Loucy (cell line): ENCODE measurements around the gene RIPOR2.

Experiments used
- CTCF ChIP-seq: fragments of 200-600 bp; sonication (generic); conservative IDR thresholded peaks from 2 replicates; pipeline ENCODE4 v1.5.1; 2014; ENCODE audit warnings: mild to moderate bottlenecking, antibody characterized with exemption, low read length
- EZH2phosphoT487 ChIP-seq: fragments of 200-600 bp; IDR thresholded peaks from 2 replicates; pipeline ENCODE4 v1.6.1; 2018; ENCODE audit warnings: antibody characterized with exemption, mild to moderate bottlenecking, moderate library complexity, borderline replicate concordance

DNA sequence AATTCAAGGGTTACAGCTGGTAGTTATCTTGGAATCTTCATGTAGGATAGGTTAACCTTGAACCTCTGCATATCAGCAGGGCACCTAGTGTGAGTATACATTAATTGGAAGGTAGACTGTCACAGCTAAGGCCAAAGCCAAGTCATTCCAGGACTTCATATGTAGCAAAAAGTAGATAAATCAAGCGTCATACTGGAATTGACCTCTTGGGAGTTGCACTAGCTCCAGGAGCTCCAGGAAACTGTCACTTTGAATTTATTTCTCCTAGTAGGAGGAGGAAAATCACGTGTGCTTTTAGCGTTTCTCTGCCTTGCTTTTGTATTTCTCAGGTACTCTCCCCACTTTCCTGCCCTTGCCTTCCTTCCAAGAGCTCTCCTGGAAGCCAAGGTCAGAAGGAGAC is 30.3 kb downstream of the RIPOR2 start:
- TF ChIP-seq CTCF (no peak), EZH2phosphoT487 (no peak)
